ENCODE results near the gene CYB5D1.

Gene CYB5D1

GRCh38 chr17:7840441-7840840, 17.4 kb upstream of the CYB5D1 start:
- no peaks in the 10 kb centered on the region for H3K9me3 ChIP-seq
- peaks cover 2% of the 10 kb centered on the region for H3K4me1 ChIP-seq
- H3K4me3 ChIP-seq (ENCODE audit: low read depth, low read length), result peak overlapping the region; percentile 77; the same call in 1 of the 2 replicates
- H3K27me3 ChIP-seq, result no peaks in the 10 kb centered on the region
- TF ChIP-seq CTCF (IDR thresholded peaks at IDR 0.05; ENCODE audit: low read depth, low read length), result no peak
- peaks cover 11% of the 10 kb centered on the region for H3K36me3 ChIP-seq
- no peak for DNase-seq

GRCh38 chr17:7840875-7841274, 16.9 kb upstream of the CYB5D1 start:
- TF ChIP-seq CTCF (IDR thresholded peaks at IDR 0.05; ENCODE audit: low read depth, low read length), result no peak
- Histone ChIP-seq H3K36me3 (peaks cover 13% of the 10 kb centered on the region), H3K9me3 (no peaks in the 10 kb centered on the region), H3K27me3 (no peaks in the 10 kb centered on the region), H3K4me1 (peaks cover 2% of the 10 kb centered on the region), H3K4me3 (ENCODE audit: low read depth, low read length) (peak overlapping the region; percentile 77)
- no peak for DNase-seq

- Histone ChIP-seq H3K4me3 (ENCODE audit: low read depth, low read length) (peak overlapping the region; percentile 77), H3K27me3 (no peaks in the 10 kb centered on the region), H3K4me1 (peaks cover 2% of the 10 kb centered on the region), H3K9me3 (no peaks in the 10 kb centered on the region), H3K36me3 (peaks cover 13% of the 10 kb centered on the region)
- no peak for TF ChIP-seq CTCF (IDR thresholded peaks at IDR 0.05; ENCODE audit: low read depth, low read length)
- DNase-seq, result peak; percentile 77
These were observed 16.3 kb upstream of the CYB5D1 start for GRCh38 chr17:7841396-7841914.

- TF ChIP-seq CTCF (IDR thresholded peaks at IDR 0.05; ENCODE audit: low read depth, low read length), result no peak
- Histone ChIP-seq H3K4me1 (peaks cover 2% of the 10 kb centered on the region), H3K36me3 (peaks cover 13% of the 10 kb centered on the region), H3K4me3 (ENCODE audit: low read depth, low read length) (peak overlapping the region; percentile 77), H3K9me3 (no peaks in the 10 kb centered on the region), H3K27me3 (no peaks in the 10 kb centered on the region)
- DNase-seq, result peak; percentile 89
These were observed 15.9 kb upstream of the CYB5D1 start for GRCh38 chr17:7841915-7842379.

- Histone ChIP-seq H3K4me1 (peaks cover 2% of the 10 kb centered on the region), H3K9me3 (no peaks in the 10 kb centered on the region), H3K4me3 (ENCODE audit: low read depth, low read length) (peak overlapping the region; percentile 77), H3K27me3 (no peaks in the 10 kb centered on the region), H3K36me3 (peaks cover 13% of the 10 kb centered on the region)
- peak; percentile 52 for DNase-seq
- no peak for TF ChIP-seq CTCF (IDR thresholded peaks at IDR 0.05; ENCODE audit: low read depth, low read length)
These were observed 15.2 kb upstream of the CYB5D1 start for GRCh38 chr17:7842380-7843256.

- peaks cover 13% of the 10 kb centered on the region for H3K36me3 ChIP-seq
- TF ChIP-seq CTCF (IDR thresholded peaks at IDR 0.05; ENCODE audit: low read depth, low read length), result no peak
- no peak for DNase-seq
- peaks cover 2% of the 10 kb centered on the region for H3K4me1 ChIP-seq
- H3K9me3 ChIP-seq, result no peaks in the 10 kb centered on the region
- H3K4me3 ChIP-seq (ENCODE audit: low read depth, low read length), result peak overlapping the region; percentile 77
- no peaks in the 10 kb centered on the region for H3K27me3 ChIP-seq
These were observed 14.6 kb upstream of the CYB5D1 start for GRCh38 chr17:7843257-7843535.
